GM23338 (cell line): Measurements from ENCODE around the gene LIME1. TPM values are rescaled to one million over a fixed set of nuclear protein-coding genes. Genes with fewer than 3 reads are reported as not detected.

Experiments used
- ATAC-seq: fragments of 200-7000 bp; cut with Tn5 transposase; 3 replicates; pipeline ENCODE4 v1.9.1; 2020
- DNase-seq: peaks from one replicate; pipeline ENCODE4 v3.0.0-alpha.2; 2015; ENCODE audit warnings: low spot score
- H2AFZ ChIP-seq: fragments of 200-600 bp; sonication (generic); 2 replicates; pipeline ENCODE4 v1.8.0; 2016; ENCODE audit warnings: antibody characterized with exemption, mild to moderate bottlenecking, moderate library complexity
- H3F3A ChIP-seq: fragments of 200-600 bp; sonication (generic); replicated peaks from 2 replicates; pipeline ENCODE4 v1.8.0; 2017; ENCODE audit warnings: antibody characterized with exemption, mixed run types, low read depth
- H3K27ac ChIP-seq: fragments of 200-600 bp; sonication (generic); 2 replicates; pipeline ENCODE4 v1.6.1; 2016; ENCODE audit warnings: low read depth
- H3K27me3 ChIP-seq: fragments of 200-600 bp; sonication (generic); 2 replicates; pipeline ENCODE4 v1.8.0; 2016; ENCODE audit warnings: mild to moderate bottlenecking, mixed run types, moderate library complexity; ENCODE audit not compliant: insufficient read depth
- H3K36me3 ChIP-seq: fragments of 200-600 bp; sonication (generic); 2 replicates; pipeline ENCODE4 v1.8.0; 2016; ENCODE audit warnings: mild to moderate bottlenecking; ENCODE audit not compliant: insufficient read depth
- H3K4me1 ChIP-seq: fragments of 200-600 bp; sonication (generic); 2 replicates; pipeline ENCODE4 v1.8.0; 2016; ENCODE audit warnings: mild to moderate bottlenecking, moderate library complexity; ENCODE audit not compliant: insufficient read depth
- H3K4me2 ChIP-seq: fragments of 200-600 bp; sonication (generic); 2 replicates; pipeline ENCODE4 v1.7.1; 2017; ENCODE audit warnings: mixed run types
- H3K4me3 ChIP-seq: fragments of 200-600 bp; sonication (generic); 2 replicates; pipeline ENCODE4 v1.6.1; 2016; ENCODE audit warnings: mixed run types
- H3K79me2 ChIP-seq: fragments of 200-600 bp; sonication (generic); replicated peaks from 2 replicates; pipeline ENCODE4 v1.8.0; 2017; ENCODE audit warnings: mild to moderate bottlenecking; ENCODE audit not compliant: insufficient read depth
- H3K9me2 ChIP-seq: fragments of 200-600 bp; sonication (generic); 2 replicates; pipeline ENCODE4 v1.8.0; 2017; ENCODE audit not compliant: insufficient read depth
- H4K20me1 ChIP-seq: fragments of 200-600 bp; sonication (generic); replicated peaks from 2 replicates; pipeline ENCODE4 v1.8.0; 2017; ENCODE audit warnings: mild to moderate bottlenecking; ENCODE audit not compliant: insufficient read depth
- H3K27ac Mint-ChIP-seq: 2 replicates; pipeline ENCODE4 v1.8.0; 2020; ENCODE audit warnings: inconsistent platforms, mild to moderate bottlenecking, moderate library complexity, mixed read lengths
- H3K27me3 Mint-ChIP-seq: 3 replicates; pipeline ENCODE4 v1.8.0; 2022; ENCODE audit warnings: low read depth, mild to moderate bottlenecking, moderate library complexity, mixed read lengths, inconsistent platforms; ENCODE audit not compliant: insufficient read depth, poor library complexity
- H3K36me3 Mint-ChIP-seq: 3 replicates; pipeline ENCODE4 v1.8.0; 2021; ENCODE audit warnings: low read depth, mild to moderate bottlenecking, inconsistent platforms, moderate library complexity, mixed read lengths
- H3K4me1 Mint-ChIP-seq: 3 replicates; pipeline ENCODE4 v1.8.0; 2020; ENCODE audit warnings: mild to moderate bottlenecking, inconsistent platforms, mixed read lengths
- H3K4me3 Mint-ChIP-seq: 3 replicates; pipeline ENCODE4 v1.8.0; 2021; ENCODE audit warnings: moderate library complexity, mild to moderate bottlenecking, inconsistent platforms, mixed read lengths
- H3K9me3 Mint-ChIP-seq: 3 replicates; pipeline ENCODE4 v1.8.0; 2020; ENCODE audit warnings: moderate library complexity, mild to moderate bottlenecking, inconsistent platforms, mixed read lengths
- CREB1 ChIP-seq: fragments of 250-450 bp; sonication (Bioruptor Pico); IDR thresholded peaks from 2 replicates; pipeline ENCODE4 v1.5.0; 2020; ENCODE audit warnings: low read depth, mild to moderate bottlenecking, moderate library complexity
- CTCF ChIP-seq, 2 experiments: fragments of 200-600 bp in 1 of 2; sonication (generic) in 1 of 2; conservative IDR thresholded peaks; 2 replicates each; pipeline versions ENCODE4 v1.5.1 to v1.6.1; 2016 to 2017; ENCODE audit warnings: antibody characterized with exemption in 2 of 2, low read depth in 2 of 2, mild to moderate bottlenecking in 2 of 2, moderate library complexity in 1 of 2
- ETS1 ChIP-seq: IDR thresholded peaks from 2 replicates; pipeline ENCODE4 v1.6.1; 2016; ENCODE audit warnings: antibody characterized with exemption
- EZH2 ChIP-seq: fragments of 200-600 bp; sonication (generic); IDR thresholded peaks from one replicate; pipeline ENCODE4 v1.8.0; 2017; ENCODE audit warnings: antibody characterized with exemption, mild to moderate bottlenecking, low read depth; ENCODE audit not compliant: unreplicated experiment
- EZH2phosphoT487 ChIP-seq: fragments of 200-600 bp; sonication (generic); IDR thresholded peaks from one replicate; pipeline ENCODE4 v1.8.1; 2018; ENCODE audit warnings: antibody characterized with exemption; ENCODE audit not compliant: unreplicated experiment
- JUNB ChIP-seq: IDR thresholded peaks from one replicate; pipeline ENCODE4 v1.6.1; 2016; ENCODE audit warnings: antibody characterized with exemption; ENCODE audit not compliant: unreplicated experiment
- NANOG ChIP-seq: IDR thresholded peaks from 2 replicates; pipeline ENCODE4 v1.6.1; 2016; ENCODE audit warnings: antibody characterized with exemption, borderline replicate concordance
- POLR2AphosphoS5 ChIP-seq: IDR thresholded peaks from 2 replicates; pipeline ENCODE4 v1.6.1; 2016; ENCODE audit warnings: antibody characterized with exemption, low read depth
- STAT1 ChIP-seq: IDR thresholded peaks from one replicate; pipeline ENCODE4 v1.6.1; 2016; ENCODE audit warnings: antibody characterized with exemption; ENCODE audit not compliant: unreplicated experiment
- ZNF114 ChIP-seq: fragments of 250-450 bp; sonication (Bioruptor Pico); IDR thresholded peaks from 2 replicates; pipeline ENCODE4 v1.5.0; 2020; ENCODE audit warnings: mild to moderate bottlenecking, moderate library complexity
- ZNF331 ChIP-seq: fragments of 250-450 bp; sonication (Bioruptor Pico); IDR thresholded peaks from 2 replicates; pipeline ENCODE4 v1.5.0; 2020; ENCODE audit warnings: low read depth, mild to moderate bottlenecking, moderate library complexity
- polyA plus RNA-seq: library from polyadenylated mRNA; unstranded; fragments of >200 nt; fragmentation: Nextera tagmentation; extraction: Ambion mirVana; gene quantifications from 2 replicates; pipeline ENCODE4 v1.2.1, GENCODE V29; 2016
- total RNA-seq: library from RNA; depleted of rRNA; stranded (reverse); fragments of >200 nt; shearing (Covaris generic); gene quantifications from 2 replicates; pipeline ENCODE4 v1.2.3, GENCODE V29; 2014
- TF ChIP-seq, protein P1 (sequence below): fragments of 250-450 bp; sonication (Bioruptor Pico); IDR thresholded peaks from 2 replicates; pipeline ENCODE4 v1.5.0; 2020; ENCODE audit warnings: mild to moderate bottlenecking, moderate library complexity
- TF ChIP-seq, protein P2 (sequence below): IDR thresholded peaks from one replicate; pipeline ENCODE4 v1.6.1; 2018; ENCODE audit warnings: antibody characterized with exemption; ENCODE audit not compliant: unreplicated experiment

The LIME1 gene
- total and polyA plus RNA-seq, 2 experiments from 2014 or later = 4.7 to 12.2 TPM

GRCh38 chr20:63787302-63787701 is 50.8 kb downstream of the LIME1 start (continued):
- TF ChIP-seq CTCF (conservative IDR thresholded peaks at IDR 0.05; ENCODE audit: low read depth in 2 of 2) (no peak), CREB1 (CRISPR knock-in tag) (no peak), ETS1 (no peak), ZNF114 (no peak), EZH2phosphoT487 (no peak), POLR2AphosphoS5 (no peak), NANOG (no peak), EZH2 (no peak)

DNA sequence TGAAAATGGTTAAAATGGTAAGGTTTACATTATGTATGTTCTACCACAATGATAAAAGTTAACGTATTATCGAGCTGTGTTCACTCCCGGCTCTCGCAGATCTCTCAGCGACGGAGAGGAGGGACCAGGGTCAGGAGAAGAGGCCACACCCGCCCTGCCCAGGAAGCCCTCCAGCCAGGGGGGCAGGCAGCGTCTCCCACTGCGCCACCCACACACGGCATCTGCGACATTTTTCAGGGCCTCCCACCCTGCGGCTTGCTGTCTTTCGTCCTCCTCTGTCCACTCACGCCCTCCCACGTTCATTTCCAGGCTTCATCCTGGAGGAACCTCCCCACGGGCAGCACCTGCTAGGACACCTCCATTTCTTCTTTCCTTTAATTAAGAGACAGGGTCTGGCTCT is 51.3 kb downstream of the LIME1 start:
- Mint-ChIP-seq H3K9me3 (no peaks in the 10 kb centered on the region), H3K4me1 (peaks cover 2% of the 10 kb centered on the region), H3K4me3 (no peak overlapping the region), H3K36me3 (no peaks in the 10 kb centered on the region; the same call in 2 of the 3 replicates), H3K27ac (no peak overlapping the region; the same call in 1 of the 2 replicates), H3K27me3 (peaks cover 10% of the 10 kb centered on the region)
- Histone ChIP-seq H2AFZ (no peak overlapping the region), H3K36me3 (no peaks in the 10 kb centered on the region), H3K27ac (no peak overlapping the region), H3K27me3 (no peaks in the 10 kb centered on the region), H3K4me2 (no peak overlapping the region), H4K20me1 (peaks cover 19% of the 10 kb centered on the region), H3F3A (peaks cover 15% of the 10 kb centered on the region), H3K4me1 (peaks cover 4% of the 10 kb centered on the region; the same call in 1 of the 2 replicates), H3K9me2 (no peaks in the 10 kb centered on the region), H3K79me2 (no peaks in the 10 kb centered on the region; the same call in none of the 2 replicates), H3K4me3 (no peak overlapping the region)
- ATAC-seq (no peak), DNase-seq (no peak)
- TF ChIP-seq ZNF114 (no peak), STAT1 (no peak), CREB1 (CRISPR knock-in tag) (no peak), EZH2phosphoT487 (no peak), EZH2 (no peak), NANOG (no peak), POLR2AphosphoS5 (no peak), JUNB (no peak), ZNF331 (CRISPR knock-in tag) (no peak)
- TF ChIP-seq, protein P1, sequence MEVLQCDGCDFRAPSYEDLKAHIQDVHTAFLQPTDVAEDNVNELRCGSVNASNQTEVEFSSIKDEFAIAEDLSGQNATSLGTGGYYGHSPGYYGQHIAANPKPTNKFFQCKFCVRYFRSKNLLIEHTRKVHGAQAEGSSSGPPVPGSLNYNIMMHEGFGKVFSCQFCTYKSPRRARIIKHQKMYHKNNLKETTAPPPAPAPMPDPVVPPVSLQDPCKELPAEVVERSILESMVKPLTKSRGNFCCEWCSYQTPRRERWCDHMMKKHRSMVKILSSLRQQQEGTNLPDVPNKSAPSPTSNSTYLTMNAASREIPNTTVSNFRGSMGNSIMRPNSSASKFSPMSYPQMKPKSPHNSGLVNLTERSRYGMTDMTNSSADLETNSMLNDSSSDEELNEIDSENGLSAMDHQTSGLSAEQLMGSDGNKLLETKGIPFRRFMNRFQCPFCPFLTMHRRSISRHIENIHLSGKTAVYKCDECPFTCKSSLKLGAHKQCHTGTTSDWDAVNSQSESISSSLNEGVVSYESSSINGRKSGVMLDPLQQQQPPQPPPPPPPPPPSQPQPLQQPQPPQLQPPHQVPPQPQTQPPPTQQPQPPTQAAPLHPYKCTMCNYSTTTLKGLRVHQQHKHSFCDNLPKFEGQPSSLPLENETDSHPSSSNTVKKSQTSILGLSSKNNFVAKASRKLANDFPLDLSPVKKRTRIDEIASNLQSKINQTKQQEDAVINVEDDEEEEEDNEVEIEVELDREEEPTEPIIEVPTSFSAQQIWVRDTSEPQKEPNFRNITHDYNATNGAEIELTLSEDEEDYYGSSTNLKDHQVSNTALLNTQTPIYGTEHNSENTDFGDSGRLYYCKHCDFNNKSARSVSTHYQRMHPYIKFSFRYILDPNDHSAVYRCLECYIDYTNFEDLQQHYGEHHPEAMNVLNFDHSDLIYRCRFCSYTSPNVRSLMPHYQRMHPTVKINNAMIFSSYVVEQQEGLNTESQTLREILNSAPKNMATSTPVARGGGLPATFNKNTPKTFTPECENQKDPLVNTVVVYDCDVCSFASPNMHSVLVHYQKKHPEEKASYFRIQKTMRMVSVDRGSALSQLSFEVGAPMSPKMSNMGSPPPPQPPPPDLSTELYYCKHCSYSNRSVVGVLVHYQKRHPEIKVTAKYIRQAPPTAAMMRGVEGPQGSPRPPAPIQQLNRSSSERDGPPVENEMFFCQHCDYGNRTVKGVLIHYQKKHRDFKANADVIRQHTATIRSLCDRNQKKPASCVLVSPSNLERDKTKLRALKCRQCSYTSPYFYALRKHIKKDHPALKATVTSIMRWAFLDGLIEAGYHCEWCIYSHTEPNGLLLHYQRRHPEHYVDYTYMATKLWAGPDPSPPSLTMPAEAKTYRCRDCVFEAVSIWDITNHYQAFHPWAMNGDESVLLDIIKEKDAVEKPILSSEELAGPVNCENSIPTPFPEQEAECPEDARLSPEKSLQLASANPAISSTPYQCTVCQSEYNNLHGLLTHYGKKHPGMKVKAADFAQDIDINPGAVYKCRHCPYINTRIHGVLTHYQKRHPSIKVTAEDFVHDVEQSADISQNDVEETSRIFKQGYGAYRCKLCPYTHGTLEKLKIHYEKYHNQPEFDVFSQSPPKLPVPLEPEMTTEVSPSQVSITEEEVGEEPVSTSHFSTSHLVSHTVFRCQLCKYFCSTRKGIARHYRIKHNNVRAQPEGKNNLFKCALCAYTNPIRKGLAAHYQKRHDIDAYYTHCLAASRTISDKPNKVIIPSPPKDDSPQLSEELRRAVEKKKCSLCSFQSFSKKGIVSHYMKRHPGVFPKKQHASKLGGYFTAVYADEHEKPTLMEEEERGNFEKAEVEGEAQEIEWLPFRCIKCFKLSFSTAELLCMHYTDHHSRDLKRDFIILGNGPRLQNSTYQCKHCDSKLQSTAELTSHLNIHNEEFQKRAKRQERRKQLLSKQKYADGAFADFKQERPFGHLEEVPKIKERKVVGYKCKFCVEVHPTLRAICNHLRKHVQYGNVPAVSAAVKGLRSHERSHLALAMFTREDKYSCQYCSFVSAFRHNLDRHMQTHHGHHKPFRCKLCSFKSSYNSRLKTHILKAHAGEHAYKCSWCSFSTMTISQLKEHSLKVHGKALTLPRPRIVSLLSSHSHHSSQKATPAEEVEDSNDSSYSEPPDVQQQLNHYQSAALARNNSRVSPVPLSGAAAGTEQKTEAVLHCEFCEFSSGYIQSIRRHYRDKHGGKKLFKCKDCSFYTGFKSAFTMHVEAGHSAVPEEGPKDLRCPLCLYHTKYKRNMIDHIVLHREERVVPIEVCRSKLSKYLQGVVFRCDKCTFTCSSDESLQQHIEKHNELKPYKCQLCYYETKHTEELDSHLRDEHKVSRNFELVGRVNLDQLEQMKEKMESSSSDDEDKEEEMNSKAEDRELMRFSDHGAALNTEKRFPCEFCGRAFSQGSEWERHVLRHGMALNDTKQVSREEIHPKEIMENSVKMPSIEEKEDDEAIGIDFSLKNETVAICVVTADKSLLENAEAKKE (CRISPR knock-in tag) = no peak
- TF ChIP-seq, protein P2, sequence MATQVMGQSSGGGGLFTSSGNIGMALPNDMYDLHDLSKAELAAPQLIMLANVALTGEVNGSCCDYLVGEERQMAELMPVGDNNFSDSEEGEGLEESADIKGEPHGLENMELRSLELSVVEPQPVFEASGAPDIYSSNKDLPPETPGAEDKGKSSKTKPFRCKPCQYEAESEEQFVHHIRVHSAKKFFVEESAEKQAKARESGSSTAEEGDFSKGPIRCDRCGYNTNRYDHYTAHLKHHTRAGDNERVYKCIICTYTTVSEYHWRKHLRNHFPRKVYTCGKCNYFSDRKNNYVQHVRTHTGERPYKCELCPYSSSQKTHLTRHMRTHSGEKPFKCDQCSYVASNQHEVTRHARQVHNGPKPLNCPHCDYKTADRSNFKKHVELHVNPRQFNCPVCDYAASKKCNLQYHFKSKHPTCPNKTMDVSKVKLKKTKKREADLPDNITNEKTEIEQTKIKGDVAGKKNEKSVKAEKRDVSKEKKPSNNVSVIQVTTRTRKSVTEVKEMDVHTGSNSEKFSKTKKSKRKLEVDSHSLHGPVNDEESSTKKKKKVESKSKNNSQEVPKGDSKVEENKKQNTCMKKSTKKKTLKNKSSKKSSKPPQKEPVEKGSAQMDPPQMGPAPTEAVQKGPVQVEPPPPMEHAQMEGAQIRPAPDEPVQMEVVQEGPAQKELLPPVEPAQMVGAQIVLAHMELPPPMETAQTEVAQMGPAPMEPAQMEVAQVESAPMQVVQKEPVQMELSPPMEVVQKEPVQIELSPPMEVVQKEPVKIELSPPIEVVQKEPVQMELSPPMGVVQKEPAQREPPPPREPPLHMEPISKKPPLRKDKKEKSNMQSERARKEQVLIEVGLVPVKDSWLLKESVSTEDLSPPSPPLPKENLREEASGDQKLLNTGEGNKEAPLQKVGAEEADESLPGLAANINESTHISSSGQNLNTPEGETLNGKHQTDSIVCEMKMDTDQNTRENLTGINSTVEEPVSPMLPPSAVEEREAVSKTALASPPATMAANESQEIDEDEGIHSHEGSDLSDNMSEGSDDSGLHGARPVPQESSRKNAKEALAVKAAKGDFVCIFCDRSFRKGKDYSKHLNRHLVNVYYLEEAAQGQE = no peak
